OCI-LY7 (cell line): ENCODE measurements around the gene CST7.

Source experiments
- EZH2phosphoT487 ChIP-seq: fragments of 200-600 bp; sonication (generic); IDR thresholded peaks from 2 replicates; pipeline ENCODE4 v1.6.1; 2018; ENCODE audit warnings: low read depth, borderline replicate concordance, mild to moderate bottlenecking, mixed run types, antibody characterized with exemption, low read length, moderate library complexity, mixed read lengths
- TF ChIP-seq, protein P1 (sequence below): fragments of 200-600 bp; sonication (generic); conservative IDR thresholded peaks from 2 replicates; pipeline ENCODE4 v1.5.1; 2014; ENCODE audit warnings: mild to moderate bottlenecking, antibody characterized with exemption, low read length, moderate library complexity, mixed read lengths

DNA sequence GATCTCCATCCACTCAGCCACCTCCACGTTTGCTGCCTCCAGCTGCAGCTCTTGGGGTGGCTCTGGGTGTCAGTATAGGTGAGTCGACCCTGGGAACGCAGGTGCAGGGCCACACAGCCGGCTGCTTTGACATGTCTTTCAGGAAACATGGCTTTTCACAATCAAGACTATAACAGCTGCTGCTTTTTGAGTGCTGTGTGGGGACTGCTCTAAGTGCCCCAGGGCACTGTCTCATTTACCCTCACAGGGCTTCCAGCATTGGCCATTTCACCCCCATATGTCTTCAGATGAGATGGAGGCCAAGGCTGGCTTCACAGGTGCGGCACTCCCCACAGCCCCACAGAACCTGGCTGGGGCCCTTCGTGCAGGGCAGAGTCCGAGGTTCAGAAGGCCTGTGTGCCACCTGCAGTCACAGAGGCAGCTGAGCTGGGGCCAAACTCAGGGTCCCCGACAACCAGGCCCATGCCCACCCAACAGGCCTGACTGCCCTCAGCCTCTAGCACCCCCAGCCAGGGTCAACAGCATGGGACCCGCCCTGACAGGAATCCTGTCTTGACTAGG, 14.9 kb upstream of the CST7 start:
- TF ChIP-seq, protein P1, sequence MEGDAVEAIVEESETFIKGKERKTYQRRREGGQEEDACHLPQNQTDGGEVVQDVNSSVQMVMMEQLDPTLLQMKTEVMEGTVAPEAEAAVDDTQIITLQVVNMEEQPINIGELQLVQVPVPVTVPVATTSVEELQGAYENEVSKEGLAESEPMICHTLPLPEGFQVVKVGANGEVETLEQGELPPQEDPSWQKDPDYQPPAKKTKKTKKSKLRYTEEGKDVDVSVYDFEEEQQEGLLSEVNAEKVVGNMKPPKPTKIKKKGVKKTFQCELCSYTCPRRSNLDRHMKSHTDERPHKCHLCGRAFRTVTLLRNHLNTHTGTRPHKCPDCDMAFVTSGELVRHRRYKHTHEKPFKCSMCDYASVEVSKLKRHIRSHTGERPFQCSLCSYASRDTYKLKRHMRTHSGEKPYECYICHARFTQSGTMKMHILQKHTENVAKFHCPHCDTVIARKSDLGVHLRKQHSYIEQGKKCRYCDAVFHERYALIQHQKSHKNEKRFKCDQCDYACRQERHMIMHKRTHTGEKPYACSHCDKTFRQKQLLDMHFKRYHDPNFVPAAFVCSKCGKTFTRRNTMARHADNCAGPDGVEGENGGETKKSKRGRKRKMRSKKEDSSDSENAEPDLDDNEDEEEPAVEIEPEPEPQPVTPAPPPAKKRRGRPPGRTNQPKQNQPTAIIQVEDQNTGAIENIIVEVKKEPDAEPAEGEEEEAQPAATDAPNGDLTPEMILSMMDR, result no peak
- no peak for TF ChIP-seq EZH2phosphoT487
